Panc1 (cell line): Measurements from ENCODE around the gene HOXA10. TPM values are rescaled to one million over a fixed set of nuclear protein-coding genes. Genes with fewer than 3 reads are reported as not detected.

Source experiments
- ATAC-seq: fragments of 200-7000 bp; cut with Tn5 transposase; 2 replicates; pipeline ENCODE4 v1.9.1; 2020; ENCODE audit warnings: mild to moderate bottlenecking, moderate library complexity
- BruUV-seq: library from RNA; stranded (reverse); fragments of 400-500 nt; replicated peaks from 2 replicates; lab custom pipeline; 2021; lab: Mats Ljungman, UMichigan
- CTCF ChIA-PET: fragments of 300-600 bp; sonication (Branson Sonifier 250); formaldehyde crosslinking; loops from one replicate; lab custom pipeline; 2022; ENCODE audit warnings: antibody characterized with exemption; lab: Charles Lee
- POLR2A ChIA-PET: fragments of 300-600 bp; sonication (Branson Sonifier 250); formaldehyde crosslinking; loops from one replicate; lab custom pipeline; 2022; ENCODE audit warnings: antibody characterized with exemption; lab: Charles Lee
- DNase-seq: peaks from one replicate; pipeline ENCODE4 v3.0.0-alpha.2; 2010; ENCODE audit warnings: low read depth, low spot score
- H3K27ac ChIP-seq: 2 replicates; pipeline ENCODE4 v1.5.1; 2011; ENCODE audit warnings: mild to moderate bottlenecking, low read length, inconsistent platforms
- H3K27me3 ChIP-seq: fragments of 200-500 bp; sonication (Bioruptor generic); 2 replicates; pipeline ENCODE4 v1.6.0; 2014; ENCODE audit warnings: low read length, inconsistent platforms; ENCODE audit not compliant: control insufficient read depth, insufficient read depth
- H3K36me3 ChIP-seq: fragments of 200-500 bp; sonication (Bioruptor generic); 2 replicates; pipeline ENCODE4 v1.5.1; 2014; ENCODE audit warnings: inconsistent platforms, mild to moderate bottlenecking, low read length, moderate library complexity; ENCODE audit not compliant: control insufficient read depth, insufficient read depth
- H3K4me1 ChIP-seq: 2 replicates; pipeline ENCODE4 v1.5.1; 2011; ENCODE audit warnings: inconsistent platforms, mild to moderate bottlenecking, low read length, moderate library complexity; ENCODE audit not compliant: control insufficient read depth, insufficient read depth
- H3K4me3 ChIP-seq, 2 experiments: 2 replicates each; pipeline ENCODE4 v1.5.1; 2011 to 2012; ENCODE audit warnings: low read depth in 2 of 2, low read length in 2 of 2, mild to moderate bottlenecking in 2 of 2, inconsistent platforms in 1 of 2, moderate library complexity in 1 of 2
- H3K9me3 ChIP-seq: fragments of 200-500 bp; sonication (Bioruptor generic); 2 replicates; pipeline ENCODE4 v1.5.1; 2014; ENCODE audit warnings: low read depth, mild to moderate bottlenecking, inconsistent platforms, low read length, moderate library complexity; ENCODE audit not compliant: control insufficient read depth, insufficient read depth
- CTCF ChIP-seq: fragments of 450-650 bp; IDR thresholded peaks from 2 replicates; pipeline ENCODE4 v1.5.1; 2017; ENCODE audit warnings: mild to moderate bottlenecking
- POLR2AphosphoS5 ChIP-seq: IDR thresholded peaks from 2 replicates; pipeline ENCODE4 v1.6.1; 2012; ENCODE audit warnings: mild to moderate bottlenecking, low read depth, low read length, moderate library complexity
- REST ChIP-seq, 2 experiments: IDR thresholded peaks; 2 replicates each; pipeline ENCODE4 v1.6.1; 2011 to 2012; ENCODE audit warnings: low read depth in 2 of 2, control low read depth in 1 of 2, low read length in 1 of 2, mild to moderate bottlenecking in 1 of 2, moderate library complexity in 1 of 2; ENCODE audit not compliant: insufficient read depth in 1 of 2
- SIN3A ChIP-seq: IDR thresholded peaks from 2 replicates; pipeline ENCODE4 v1.6.1; 2012; ENCODE audit warnings: low read depth, mild to moderate bottlenecking, low read length, moderate library complexity, borderline replicate concordance; ENCODE audit not compliant: insufficient read depth
- TCF7L2 ChIP-seq: IDR thresholded peaks from 2 replicates; pipeline ENCODE4 v1.6.1; 2011; ENCODE audit warnings: mild to moderate bottlenecking, low read depth, low read length, inconsistent platforms
- in situ Hi-C: cut with HindIII; loops from 2 replicates; pipeline ENCODE4 v1.10.0; 2016; ENCODE audit warnings: low sequenced_read_pairs, low pct_unique_long_range_greater_than_20kb
- intact Hi-C: fragments of 100-400 bp; cut with micrococcal nuclease; formaldehyde crosslinking; loops from one replicate; pipeline ENCODE4 v1.10.0; 2022; ENCODE audit not compliant: unreplicated experiment
- total RNA-seq: library from RNA; stranded (reverse); gene quantifications from one replicate; pipeline ENCODE4 v1.2.1, GENCODE V29; 2021; ENCODE audit not compliant: unreplicated experiment

Gene HOXA10
- total RNA-seq, 1 experiment from 2014 or later = 0.41 TPM

GRCh38 chr7:27165996-27166530, 8.1 kb downstream of the HOXA10 start:
- no peak overlapping the region for H3K4me3 ChIP-seq
- in situ Hi-C loops = no loop called here

More at GRCh38 chr7:27165996-27166530, 8.1 kb downstream of the HOXA10 start:
- ChIA-PET CTCF (interaction anchor here (0.7 kb wide), 1 partner anchor 338 kb away, joined by 7 read pairs; no protein-coding TSS in a partner anchor), POLR2A (no interaction called here)
- Histone ChIP-seq H3K4me1 (peaks cover 5% of the 10 kb centered on the region; the same call in 1 of the 2 replicates), H3K27ac (no peak overlapping the region), H3K36me3 (no peaks in the 10 kb centered on the region; the same call in 1 of the 2 replicates), H3K27me3 (no peaks in the 10 kb centered on the region), H3K9me3 (no peaks in the 10 kb centered on the region)
- intact Hi-C loops = no loop called here
- no peak for TF ChIP-seq CTCF
- no peak for TF ChIP-seq SIN3A
- no peak for TF ChIP-seq TCF7L2
- TF ChIP-seq POLR2AphosphoS5 = no peak
- TF ChIP-seq REST (IDR thresholded peaks at IDR 0.05; ENCODE audit: insufficient read depth in 1 of 2, low read depth in 2 of 2, low read length in 1 of 2) = no peak
- BruUV-seq = no TSS peak
- DNase-seq (no peak), ATAC-seq (no peak)
